DND-41 (cell line): Measurements from ENCODE around the gene TADA2A.

Source experiments
- CTCF ChIP-seq: IDR thresholded peaks from 2 replicates; pipeline ENCODE4 v1.5.1; 2012; ENCODE audit warnings: borderline replicate concordance, low read length, moderate library complexity, mild to moderate bottlenecking; ENCODE audit not compliant: poor library complexity, severe bottlenecking; ENCODE audit errors: extremely low read depth
- EZH2 ChIP-seq: IDR thresholded peaks from 3 replicates; pipeline ENCODE4 v1.6.1; 2012; ENCODE audit warnings: borderline replicate concordance, low read depth, mild to moderate bottlenecking, moderate library complexity, low read length, inconsistent platforms; ENCODE audit not compliant: severe bottlenecking

GRCh38 chr17:37425268-37425667 is 18.6 kb downstream of the TADA2A start:
- no peak for TF ChIP-seq CTCF
- TF ChIP-seq EZH2: no peak
